NB4 (cell line): ENCODE results near the gene KCNIP4.

ENCODE experiments used
- CTCF ChIP-seq: IDR thresholded peaks from one replicate; pipeline ENCODE4 v1.5.1; 2012; ENCODE audit warnings: low read depth, low read length
- MAX ChIP-seq: IDR thresholded peaks from 2 replicates; pipeline ENCODE4 v1.6.1; 2011; ENCODE audit warnings: low read depth, low read length
- MYC ChIP-seq: IDR thresholded peaks from 2 replicates; pipeline ENCODE4 v1.6.1; 2011; ENCODE audit warnings: low read depth, low read length
- POLR2A ChIP-seq: IDR thresholded peaks from 2 replicates; pipeline ENCODE4 v1.6.1; 2011; ENCODE audit warnings: mild to moderate bottlenecking; ENCODE audit not compliant: insufficient read length; ENCODE audit errors: extremely low read depth

- TF ChIP-seq CTCF (no peak), MAX (no peak), POLR2A (no peak), MYC (no peak)
Measured at GRCh38 chr4:20840648-20841190, 1107.9 kb downstream of the KCNIP4 start.
